HG02870 (cell line): ENCODE measurements around the gene TECPR1.
A peak's percentile ranks its signal among the peaks of the same experiment; 100 is the strongest.

Experiments
- ATAC-seq: cut with Tn5 transposase; IDR thresholded peaks from one replicate; pipeline ENCODE4 v1.9.1; 2021; ENCODE audit warnings: mild to moderate bottlenecking, moderate library complexity; ENCODE audit not compliant: unreplicated experiment

The TECPR1 gene

DNA sequence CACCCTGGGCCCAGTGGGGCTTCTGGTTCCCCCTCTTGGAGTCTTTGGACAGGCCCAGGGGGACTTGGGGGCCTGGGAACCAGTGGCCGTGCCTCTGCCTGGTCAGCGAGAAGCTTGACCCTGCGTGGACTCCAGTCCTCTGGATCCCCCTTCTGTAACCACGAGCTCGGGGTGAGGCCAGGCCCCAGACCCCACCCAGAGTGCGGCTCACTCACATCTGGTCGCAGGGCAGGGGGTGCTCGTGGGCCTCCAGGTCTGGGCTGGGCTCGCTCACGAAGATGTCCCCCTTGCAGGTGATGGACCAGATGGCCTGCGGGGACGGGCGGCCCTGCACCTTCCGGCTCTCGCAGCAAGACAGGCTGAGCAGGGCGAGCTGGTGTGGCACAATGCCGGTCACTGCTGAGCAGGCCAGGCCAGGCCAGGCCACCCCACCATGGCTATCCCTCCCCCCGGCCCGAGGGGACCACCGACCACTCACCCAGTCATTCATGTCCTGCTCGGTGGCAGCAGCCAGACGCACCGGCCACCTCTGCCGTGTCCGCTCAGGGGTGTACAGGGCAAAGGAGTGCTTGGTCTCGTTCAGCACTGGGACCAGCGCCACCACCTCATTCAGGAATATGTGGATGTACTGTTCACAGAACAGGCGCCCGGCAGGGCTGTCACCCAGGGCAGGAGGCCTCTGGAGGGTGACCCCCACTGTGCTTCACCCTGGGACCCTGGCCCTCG lies 21.1 kb downstream of the TECPR1 start:
- no peak for ATAC-seq

DNA sequence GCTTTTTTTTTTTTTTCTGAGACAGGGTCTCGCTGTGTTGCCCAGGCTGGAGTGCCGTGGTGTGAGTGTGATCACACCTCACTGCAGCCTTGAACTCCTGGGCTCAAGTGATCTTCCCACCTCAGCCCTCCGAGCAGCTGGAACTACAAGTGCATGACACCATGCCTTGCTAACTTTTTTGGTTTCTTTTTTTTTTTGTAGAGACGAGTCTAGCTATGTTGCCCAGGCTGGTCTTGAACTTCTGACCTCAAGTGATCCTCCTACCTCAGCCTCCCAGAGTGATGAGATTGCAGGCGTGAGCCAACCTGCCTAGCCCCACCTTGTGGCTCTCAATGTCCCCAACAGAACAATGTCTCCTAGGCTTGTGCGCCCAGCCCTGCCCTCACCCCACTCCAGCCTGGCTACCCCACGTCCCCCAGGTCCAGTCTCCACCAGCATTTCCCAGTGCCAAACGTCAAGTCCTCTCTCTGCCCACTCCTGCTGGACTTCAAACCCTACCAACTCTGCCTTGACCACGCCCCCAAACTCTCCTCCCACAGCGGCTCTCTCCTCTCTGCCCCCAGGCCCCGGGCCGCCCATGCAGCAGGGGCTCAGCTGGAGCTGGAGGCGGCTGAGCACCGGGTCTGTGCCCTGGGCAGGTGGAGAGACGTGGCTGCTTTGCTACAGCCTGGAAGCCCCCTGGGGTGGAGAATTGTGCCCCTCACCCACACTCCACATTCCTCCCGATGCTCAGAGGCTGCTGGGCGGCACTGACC lies 21.9 kb downstream of the TECPR1 start:
- no peak for ATAC-seq

DNA sequence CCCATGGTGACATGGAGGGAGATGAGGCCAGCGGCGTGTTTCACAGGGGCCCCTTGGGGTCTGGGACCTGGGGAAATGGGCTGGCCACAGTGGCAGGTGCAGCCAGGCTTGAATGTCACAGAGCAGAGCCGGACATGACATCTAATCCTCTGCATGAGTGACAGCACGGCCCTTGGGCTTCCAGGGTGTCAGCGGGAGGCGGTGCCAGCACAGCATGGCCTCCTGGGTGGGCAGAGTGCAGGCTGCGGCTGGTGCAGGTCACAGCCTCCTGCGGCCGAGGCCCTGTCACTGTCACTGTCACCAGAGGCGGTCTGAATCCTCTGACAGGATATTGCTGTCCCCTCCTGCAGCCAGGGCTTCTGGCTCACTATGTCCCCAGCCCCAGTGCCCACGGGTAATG lies 22.6 kb downstream of the TECPR1 start:
- ATAC-seq = no peak

DNA sequence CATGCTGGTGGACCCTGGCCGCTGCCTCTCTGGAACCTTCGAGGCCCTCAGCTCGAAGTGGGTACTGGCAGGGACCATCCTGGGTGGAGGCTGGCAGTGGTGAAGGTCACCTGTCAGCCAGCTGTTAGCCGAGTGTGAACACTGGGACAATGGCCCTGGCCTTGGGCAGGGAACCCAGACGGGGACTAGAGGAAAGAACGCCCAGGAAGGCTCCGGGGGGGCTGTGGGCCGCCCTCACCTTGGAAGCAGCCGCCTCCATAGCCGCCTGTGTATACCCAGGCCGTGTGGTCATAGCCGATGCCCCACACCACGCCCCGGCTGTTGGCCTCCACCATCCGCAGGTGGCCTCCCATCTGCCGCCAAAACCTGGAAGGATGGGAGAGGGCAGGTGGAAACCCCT lies 23.2 kb downstream of the TECPR1 start:
- ATAC-seq = no peak

DNA sequence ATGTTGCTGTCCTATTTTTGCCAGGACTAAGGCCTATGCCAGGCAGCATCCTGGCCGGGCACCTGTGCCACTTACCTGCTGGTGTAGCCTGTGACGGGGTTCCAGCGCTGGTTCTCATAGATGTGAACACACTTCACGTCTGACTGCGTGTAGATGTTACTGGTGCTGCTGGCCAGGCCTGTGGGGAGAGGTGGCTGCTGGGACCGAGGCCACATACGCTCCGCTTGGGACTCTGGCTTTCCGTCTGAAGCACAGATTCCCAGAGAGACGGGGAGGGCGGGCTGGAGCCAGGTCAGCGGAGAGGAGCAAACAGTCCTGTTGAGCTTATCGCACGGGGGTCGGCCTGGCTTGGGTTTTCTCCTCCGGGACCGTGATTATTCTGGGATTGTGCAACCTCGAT lies 24.1 kb downstream of the TECPR1 start:
- no peak for ATAC-seq

DNA sequence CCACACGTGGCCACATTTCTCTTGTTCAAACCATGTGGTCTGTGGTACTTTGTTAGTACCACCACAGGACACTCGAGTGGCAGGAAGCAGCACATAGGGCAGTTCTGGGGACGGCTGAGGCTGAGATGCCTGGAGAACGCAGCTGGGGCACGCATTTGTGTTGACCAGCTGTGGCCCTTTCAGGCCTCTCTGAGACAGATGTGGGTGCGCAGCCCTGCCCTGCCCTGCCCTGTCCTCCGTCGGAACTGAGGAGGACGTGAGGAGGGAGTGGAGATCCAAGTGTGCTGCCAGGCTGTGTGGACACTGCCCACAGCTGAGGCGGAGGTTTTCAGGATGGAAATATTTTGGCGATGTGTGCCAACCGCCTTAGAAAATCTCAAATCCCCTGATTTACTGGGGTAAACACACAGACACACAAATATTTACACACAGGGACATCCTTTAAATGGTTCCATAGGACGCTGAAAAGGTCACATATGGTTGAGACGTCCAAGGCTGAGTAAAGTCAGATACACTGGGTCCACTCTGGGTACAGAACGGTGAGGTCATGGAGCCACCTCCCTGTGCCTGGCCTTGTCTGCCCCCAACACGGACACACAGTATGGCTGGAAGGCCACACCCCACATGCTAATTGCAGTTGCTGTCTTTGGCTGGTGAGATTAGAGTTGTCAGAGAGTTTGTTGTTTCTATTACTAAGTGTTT lies 26.0 kb downstream of the TECPR1 start:
- no peak for ATAC-seq

DNA sequence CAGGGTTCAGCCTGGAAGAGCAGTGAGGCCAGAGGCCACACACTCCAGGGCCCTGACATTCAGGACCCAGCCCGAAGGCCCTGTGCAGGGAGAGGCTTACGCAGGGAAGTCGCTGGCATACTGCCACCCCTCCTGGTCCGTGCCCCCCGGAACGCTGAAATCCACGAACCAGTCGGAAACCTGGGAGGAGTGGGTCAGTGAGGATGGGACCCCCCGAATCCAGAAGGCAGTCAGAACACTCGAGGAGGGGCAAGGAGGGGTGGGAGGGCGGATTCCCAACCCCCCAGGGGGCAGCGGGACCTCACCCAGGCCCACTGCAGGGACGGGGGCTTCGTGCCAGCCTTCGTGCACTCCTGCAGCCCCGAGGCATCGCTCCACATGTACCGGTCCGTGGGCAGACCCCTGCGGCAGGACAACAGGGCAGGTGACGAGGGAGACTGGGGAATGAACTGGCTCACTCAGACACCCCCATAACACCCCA lies 27.3 kb downstream of the TECPR1 start:
- no peak for ATAC-seq

DNA sequence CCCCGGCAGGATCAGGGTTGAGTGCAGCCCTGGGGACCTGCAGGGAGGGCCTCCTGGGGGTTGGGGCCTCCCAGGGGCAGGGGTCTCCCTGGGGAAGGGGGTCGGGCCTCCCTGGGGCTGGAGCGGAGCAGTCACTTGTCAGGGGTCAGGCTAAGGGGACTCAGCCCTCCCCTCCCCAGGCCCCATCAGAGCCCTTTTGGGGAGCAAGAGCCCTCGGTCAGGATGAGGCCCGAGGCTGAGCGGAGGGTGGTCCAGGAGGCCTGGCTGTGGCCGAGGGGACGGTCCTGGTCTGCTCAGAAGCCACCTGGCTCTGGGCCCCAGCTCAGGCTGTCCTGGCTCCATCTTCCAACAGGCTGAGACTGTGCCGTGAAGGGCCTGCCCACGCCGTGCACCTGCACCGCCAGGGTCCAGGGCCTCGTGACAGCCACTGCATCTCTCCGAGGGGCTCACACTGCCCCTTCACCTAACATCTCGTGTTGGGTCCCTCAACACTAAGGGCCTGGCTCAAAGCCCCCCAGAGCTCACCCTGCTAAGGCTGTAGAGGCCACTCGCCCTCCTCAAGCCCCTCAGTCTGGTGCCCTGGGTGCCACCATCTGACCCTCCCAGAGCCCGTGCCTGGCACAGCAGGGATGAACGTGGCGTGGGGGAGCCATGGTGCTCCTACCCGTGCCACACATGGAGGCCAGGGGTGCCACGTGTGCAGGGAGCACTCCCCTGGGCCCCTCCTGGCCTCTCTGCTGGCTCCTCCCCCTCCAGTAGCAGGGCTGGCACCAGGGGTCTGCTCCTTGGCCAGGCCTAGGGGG lies 27.9 kb downstream of the TECPR1 start:
- ATAC-seq = no peak

DNA sequence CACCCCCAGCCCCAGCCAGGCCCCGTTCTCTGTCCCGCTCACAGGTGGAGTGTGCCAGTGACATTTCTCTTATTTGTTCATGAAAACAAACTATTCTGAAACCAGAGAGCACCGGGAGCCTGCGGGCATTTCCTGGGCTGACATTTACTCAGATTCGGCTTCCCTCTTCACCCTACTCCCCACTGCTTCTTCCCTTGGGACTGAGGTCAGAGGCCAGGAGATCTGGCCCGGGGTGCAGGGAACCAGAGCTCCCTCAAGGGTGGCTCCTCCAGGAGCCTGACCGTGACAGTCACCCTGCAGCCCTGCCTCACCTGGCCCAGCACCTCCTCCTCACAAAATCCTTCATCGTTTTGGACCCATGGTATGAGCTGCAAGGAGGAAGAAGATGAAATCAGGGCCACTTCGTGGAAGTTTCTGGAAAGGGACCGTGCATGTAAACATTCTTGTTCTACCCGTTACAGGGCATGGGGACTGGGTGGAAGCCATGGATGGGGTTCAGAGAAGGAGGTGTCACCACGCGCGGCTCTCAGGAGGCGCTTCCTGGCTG lies 28.6 kb downstream of the TECPR1 start:
- no peak for ATAC-seq

DNA sequence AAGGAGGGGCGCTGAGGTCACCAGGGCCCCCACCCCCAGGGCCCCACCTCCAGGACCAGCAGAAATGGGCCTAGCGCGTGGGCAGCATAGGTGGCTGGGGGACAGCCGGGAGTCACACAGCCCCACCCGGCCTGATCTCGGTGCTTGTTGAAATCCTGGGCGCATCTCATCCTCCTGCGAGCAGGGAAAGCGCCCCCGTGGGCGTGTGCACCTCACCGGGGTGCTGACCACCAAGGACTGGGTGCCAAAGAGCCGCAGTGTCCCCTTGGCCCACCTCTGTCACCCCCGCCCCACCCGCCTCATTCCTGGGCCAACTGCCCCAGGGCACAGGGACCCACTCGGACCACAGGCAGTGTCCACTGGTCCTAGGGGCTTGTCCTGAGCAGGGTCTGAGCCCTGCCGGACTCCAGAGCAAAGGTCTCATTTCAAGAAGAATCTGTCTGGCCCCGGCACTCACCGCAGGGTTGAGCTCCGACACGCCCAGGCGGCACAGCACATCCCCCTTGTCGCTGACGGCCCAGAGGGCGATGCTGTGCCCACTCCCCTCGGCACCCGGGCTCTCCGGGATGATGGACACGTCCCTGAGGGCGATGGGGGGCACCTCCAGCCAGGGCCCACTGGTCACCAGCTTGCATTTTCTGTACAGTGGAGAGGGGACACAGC lies 29.4 kb downstream of the TECPR1 start:
- ATAC-seq = no peak

DNA sequence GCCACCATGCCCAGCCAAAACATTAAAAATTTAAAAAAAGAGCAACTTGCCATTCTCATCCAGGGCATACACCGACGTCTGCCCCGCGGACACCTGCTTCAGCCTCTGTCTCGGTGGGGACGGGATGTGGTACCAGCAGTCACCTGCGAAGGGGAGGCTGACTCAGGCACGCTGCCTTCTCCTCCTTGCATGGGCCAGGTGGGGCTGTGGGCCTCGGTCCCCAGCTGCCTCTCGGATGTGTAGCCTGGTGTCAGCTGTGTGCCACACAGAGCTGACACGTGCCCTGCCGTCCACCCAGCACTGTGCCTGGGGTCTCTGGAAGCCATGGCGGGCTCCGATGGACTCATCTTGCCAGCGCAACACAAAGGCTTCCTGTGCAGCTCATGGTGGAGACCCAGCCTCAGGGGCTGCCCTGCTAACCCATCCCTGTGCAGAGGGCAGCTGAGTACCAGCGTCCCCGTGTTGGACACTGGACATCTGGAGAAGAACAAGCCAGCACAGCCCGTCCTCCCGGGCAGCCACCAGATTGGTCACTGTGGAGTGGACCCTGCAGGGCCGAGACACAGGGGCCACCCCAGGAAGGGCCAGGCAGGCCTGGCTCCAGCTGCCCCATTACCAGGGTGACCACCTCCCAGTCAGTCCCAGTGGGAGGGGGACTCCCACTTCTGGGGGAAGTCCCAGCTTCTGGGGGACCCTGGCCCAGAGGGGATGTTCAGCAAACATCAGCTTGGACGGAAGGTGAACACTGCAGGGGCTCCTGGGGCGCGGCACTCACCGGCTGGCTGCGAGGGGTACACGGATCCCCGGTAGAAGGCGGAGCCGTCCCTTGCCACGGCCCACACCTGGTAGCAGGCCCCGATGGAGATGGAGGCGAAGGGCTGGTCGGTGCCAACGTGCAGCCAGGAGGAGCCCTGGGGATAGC lies 30.2 kb downstream of the TECPR1 start:
- ATAC-seq = no peak

DNA sequence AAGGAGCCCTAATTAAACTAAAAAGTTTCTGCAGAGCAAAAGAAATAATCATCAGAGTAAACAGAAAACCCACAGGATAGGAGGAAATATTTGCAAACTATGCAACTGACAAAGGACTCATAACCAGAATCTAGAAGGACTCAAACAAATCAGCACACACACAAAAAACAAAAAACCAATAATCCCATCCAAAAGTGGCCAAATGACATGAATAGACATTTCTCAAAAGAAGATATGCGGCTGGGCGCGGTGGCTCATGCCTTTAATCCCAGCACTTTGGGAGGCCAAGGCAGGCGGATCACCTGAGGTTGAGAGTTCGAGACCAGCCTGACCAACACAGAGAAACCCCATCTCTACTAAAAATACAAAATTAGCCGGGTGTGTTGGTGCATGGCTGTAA lies 32.6 kb downstream of the TECPR1 start:
- ATAC-seq = peak; percentile 42

DNA sequence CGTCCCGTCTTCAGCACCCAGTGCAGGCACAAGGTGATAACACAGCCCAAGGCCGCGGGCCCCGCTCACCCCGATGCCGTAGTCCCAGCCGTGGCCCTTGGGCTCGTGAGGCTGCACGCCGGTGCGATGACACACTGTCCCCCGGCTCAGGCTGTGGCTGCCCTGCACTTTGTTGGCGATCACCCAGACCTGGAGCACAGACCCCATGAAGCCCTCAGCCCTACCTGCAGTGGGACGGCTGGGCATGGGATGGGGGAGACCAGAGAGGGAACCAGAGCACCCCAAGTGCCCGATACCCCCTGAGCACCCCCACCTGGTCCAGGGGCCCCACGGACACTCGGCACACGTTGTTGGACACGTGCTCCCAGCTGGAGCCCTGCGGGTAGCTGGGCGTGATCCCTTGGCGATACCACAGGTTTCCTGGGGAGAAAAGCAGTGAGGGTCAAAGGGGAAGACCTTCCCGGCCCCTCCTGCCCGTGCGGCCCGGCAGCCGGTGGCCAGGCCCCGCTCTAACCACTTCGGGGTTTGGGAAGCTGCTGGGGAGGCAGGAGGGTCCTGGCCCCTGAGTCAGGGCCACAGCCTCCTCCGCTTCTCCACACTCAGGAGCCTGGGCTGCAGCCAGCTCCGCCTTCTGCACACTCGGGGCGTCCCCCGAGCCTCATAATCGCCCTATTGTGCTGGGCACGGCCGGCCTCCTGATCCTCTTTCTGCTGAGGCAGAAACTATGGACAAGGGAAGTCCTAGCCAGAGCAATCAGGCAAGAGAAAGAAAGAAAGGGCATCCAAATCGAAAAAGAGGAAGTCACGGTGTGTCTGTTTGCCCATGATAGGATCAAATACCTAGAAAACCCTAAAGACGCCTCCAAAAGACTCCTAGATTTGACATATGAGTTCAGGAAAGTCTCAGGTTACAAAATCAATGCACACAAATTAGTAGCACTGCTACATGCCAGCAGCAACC lies 34.1 kb downstream of the TECPR1 start:
- no peak for ATAC-seq

DNA sequence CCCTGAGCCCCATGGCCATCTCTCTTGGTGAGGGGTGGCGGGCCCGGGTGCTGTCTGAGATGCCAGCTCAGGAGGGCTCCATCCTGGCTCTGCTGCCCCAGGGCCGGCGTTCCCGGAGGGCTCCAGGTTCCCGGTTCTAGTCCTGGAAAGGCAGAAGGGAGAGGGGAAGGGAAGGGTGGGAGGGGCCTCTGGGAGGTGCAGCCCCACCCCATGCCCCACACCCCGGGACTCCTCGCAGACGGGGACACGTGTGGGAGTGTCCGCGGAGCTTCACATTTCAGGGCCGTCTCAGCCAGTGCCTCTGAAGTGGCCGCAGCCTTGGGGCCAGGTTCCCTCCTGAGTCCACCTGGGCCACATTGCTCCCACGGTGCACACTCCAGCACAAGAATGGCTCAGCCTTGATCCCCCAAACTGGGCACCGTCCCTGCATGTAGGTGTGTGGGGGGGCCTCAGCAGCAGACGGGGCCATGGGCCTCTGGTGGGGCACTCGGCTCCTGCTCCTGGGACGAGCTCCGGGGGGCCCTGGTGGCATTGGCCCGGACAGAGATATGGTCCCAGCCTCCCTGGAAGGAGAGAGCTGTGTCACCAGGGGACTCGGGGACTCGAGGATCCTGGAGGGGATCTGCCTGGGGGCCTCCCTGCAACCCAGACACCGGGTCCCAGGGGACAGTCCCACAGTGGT lies 35.0 kb downstream of the TECPR1 start:
- ATAC-seq = no peak

DNA sequence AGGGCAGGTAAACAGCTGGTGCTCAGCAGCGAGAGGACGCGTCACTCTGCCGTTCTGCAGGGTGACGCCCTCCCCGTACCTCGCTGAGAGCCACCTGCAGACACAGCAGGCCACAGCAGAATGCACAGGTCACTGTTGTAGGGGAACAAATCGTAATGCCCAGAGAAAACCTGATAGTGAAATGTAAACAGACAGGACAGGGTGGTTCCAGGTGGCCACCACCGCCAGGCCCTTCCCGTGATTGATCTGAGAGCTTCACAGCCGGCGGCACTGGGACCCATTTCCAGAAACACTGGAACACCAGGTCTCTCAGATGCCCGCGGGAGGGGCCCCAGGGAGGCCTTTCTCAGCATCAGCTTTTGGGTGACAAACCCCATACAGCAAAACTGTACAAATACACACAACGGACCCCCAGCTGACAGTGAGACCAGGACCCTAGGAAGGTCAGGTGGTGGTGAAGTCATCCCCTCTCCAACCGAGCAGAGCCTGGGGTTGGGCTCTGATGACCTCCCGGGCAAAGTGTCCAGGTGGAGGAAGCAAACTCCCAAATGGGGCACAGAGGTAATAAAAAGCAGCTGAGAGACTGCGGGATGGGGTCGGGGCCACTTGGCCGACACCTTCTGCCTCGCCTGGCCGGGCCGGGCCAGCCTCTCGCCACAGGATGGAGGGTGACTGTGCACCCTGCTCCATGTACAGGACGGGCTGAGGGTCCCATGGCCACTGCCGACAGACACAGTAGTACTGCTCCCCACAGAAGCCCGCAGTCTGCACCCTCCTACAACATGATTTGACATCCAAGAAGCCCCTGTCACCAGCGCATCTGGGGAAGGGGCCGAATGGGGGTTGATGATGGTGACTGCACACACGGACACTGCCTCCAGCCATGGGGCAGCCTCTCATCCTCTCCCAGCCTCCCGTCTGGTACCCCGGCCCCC lies 36.2 kb downstream of the TECPR1 start:
- no peak for ATAC-seq

DNA sequence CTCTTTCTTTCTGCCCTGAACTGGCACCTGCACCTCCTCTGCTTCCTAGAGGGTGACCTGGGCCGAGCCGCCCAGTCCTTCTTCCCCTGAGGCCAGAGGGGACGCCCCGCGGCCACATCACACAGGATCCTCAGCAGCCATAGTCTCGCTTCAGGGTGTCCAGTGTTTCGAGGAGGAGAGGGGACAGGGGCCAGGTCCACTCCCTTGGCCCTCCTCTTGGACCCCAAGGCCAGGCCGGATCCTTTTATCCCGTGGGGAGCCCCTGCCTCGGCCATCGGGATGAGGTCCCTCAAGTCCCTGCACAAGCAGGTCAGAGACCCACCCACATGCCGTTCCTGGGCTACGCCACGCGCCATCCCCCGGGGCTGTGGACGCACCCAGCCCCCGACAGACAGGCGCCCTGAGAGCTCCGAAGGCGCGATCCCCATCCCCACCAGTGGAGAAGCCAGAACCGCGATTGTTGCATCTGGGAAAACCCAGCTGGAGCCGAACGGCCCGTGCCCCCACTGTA lies 37.2 kb downstream of the TECPR1 start:
- ATAC-seq = no peak
